GM15510 (cell line): ENCODE results near the gene C6orf132.

Source experiments
- POLR2A ChIP-seq: IDR thresholded peaks from 3 replicates; pipeline ENCODE4 v1.6.1; 2011; ENCODE audit warnings: borderline replicate concordance; ENCODE audit not compliant: insufficient read length; ENCODE audit errors: extremely low read depth

C6orf132 gene

GRCh38 chr6:42106112-42107023, 36.1 kb downstream of the C6orf132 start:
- TF ChIP-seq POLR2A: no peak

DNA sequence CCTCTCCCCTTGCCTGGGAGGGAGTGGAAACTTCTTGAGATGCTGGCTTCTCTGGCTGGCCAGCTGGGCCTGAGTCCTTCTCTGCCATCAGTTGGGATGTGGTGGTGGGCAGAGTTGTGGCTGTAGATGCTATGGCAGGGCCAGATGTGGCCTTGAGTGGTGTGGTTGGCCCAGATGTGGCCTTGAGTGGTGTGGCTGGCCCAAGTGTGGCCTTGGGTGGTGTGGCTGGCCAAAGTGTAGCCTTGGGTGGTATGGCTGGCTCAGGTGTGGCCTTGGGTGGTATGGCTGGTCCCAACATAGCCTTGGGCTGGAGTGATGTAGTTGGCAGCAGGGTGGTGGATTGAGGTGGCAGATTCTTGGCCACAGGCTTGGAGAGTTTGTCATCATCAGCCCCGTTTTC, 36.7 kb downstream of the C6orf132 start:
- TF ChIP-seq POLR2A: no peak

- no peak for TF ChIP-seq POLR2A
Measured at GRCh38 chr6:42105156-42105648, 37.2 kb downstream of the C6orf132 start.

- no peak for TF ChIP-seq POLR2A
Measured at GRCh38 chr6:42104804-42105125, 37.7 kb downstream of the C6orf132 start.

- TF ChIP-seq POLR2A: no peak
Measured at GRCh38 chr6:42104095-42104803, 38.2 kb downstream of the C6orf132 start.

- TF ChIP-seq POLR2A: no peak
Measured at GRCh38 chr6:42103753-42104094, 38.7 kb downstream of the C6orf132 start.

DNA sequence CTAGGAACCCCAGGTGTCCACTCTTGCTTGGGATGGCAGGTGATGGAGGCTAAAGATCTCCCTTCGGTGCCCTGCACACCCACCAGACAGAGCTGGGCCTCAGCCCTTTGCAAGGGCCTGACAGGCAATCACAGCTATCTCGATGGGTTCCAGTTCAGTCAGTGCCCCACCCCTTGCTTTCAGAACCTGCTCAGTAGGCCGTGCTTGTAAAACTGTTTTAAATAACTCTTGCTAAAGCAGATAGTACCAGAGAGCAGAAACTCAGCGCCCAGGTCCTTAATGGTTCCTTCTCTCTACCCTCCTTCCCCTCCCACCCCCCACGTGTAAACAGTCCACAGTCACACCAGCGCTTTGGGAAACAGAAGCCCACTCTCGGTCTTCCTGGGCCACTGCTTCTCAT, 39.2 kb downstream of the C6orf132 start:
- TF ChIP-seq POLR2A: no peak

DNA sequence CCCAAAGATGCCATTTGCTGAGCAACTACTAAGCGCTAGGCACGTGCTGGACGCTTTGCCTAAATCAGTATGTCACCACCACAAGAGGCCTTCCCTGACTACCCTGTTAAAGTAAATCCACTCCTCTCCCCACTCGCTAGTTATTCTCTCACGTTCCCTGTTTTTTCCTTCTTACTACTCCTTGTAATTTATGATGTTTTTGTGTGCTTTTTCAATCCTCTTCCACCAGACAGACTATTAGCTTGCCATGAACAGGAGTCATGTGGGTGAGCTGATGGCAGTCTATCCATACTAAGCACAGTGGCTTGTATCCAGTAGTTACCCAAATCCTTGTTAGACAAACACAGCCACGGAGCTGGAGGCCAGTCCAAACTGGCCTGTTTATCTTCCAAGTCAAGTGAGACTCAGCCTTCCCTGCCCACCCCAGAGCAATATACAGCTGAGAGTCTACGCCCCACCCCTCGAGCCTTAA, 41.2 kb downstream of the C6orf132 start:
- TF ChIP-seq POLR2A: no peak

DNA sequence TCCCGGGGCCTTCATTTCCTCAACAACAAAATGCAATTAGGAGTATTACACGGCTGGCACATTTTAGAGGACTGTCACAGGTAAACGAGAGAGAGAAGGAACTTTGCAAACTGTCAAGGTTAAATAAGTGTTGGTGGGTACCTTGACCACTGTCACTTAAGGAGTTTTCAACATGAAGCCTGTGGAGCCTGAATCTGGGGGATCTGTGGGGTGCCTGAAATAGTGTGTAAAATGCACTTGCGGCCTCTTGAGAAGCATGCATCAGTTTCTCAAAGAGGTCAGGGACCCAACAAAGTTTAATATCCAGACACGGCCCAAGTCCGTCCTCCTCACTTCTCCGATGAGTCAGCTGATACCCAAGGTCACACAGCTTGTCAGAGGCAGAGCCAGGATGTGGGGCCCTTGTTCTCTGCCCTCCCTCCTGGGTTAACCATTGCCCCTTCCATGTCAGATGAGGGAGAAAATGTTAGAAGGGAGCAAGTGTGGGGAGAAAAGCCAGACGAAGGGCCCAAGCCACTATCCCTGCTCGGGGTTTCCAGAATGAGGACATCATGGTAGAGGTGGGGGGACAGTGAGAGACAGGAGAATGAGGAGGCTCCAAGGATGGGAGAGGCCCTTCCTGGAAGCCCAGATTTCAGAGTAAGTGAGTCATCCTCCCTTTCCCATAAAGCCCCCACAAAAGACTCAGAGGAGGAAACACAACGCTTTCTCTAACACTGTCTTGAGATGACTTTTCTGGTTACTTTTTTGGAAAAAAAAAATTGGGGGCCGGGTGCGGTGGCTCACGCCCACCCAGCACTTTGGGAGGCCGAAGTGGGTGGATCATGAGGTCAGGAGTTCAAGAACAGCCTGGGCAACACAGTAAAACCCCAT, 42.2 kb downstream of the C6orf132 start:
- TF ChIP-seq POLR2A: no peak

GRCh38 chr6:42099340-42100028, 42.9 kb downstream of the C6orf132 start:
- TF ChIP-seq POLR2A: no peak

DNA sequence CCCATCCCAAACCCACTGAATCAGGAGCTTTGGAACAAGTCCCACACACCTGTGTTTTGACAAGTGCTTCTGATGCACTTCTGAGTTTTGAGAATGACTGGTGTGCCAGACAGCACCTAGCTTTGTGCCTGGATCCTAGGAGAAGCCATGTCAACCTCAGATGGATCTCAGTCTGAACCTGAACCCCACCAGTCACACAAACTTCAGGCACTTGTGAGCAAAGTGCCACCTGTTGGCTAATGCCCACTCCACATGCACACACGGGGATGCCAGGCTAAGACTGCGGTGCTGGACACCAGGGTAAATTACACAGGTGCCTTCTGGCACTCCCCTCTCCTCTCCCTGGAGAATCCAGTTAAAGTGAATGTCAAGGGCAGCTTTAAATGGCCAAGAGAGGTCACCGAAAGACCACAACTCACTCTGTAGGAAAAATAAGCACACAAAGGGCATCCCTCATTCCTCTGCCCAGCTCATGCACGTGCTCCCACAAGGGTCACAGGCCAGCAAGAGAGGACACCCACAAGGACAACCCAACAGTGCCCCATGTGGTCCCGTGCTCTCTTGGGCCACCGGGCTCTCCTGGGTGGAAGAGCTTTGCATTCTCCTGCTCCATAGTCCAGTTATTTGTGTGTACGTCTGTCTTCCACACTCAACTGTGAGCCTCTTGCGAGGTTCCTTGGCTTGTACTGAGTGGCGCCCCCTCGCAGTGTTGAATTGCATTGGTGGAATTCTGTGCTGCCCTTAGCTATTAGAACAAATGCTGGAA, 46.5 kb downstream of the C6orf132 start:
- TF ChIP-seq POLR2A: no peak

DNA sequence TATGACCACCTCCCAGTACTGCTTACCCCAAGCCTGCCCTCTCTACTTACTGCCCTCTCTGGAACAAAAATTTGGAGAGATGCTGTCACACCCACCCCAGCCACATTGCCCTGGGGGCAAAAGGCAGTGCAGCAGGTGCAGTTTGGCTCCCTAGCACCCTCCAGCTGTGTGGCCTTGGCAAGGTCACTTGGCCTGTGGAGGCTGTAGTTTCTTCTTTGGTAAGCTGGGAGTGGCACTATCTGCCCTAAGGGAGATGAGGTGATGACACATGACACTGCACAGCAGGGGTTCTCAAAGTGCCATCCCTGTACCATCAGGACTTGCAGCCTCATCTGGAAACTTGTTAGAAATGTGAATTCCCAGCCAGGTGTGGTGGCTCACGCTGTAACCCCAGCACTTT, 47.3 kb downstream of the C6orf132 start:
- TF ChIP-seq POLR2A: no peak

- TF ChIP-seq POLR2A: no peak
Measured at GRCh38 chr6:42093582-42094329, 48.7 kb downstream of the C6orf132 start.
